DND-41 (cell line): ENCODE data around the gene CDK7.

Experiments used
- ATAC-seq: fragments of 200-7000 bp; cut with Tn5 transposase; 3 replicates; pipeline ENCODE4 v1.9.1; 2021; ENCODE audit warnings: low read depth; ENCODE audit not compliant: insufficient read depth
- DNase-seq: peaks from one replicate; pipeline ENCODE4 v3.0.0-alpha.2; 2020
- H2AFZ ChIP-seq: 2 replicates; pipeline ENCODE4 v1.6.0; 2012; ENCODE audit warnings: low read depth, low read length
- H3K27ac ChIP-seq: 2 replicates; pipeline ENCODE4 v1.5.1; 2012; ENCODE audit warnings: low read length, inconsistent platforms
- H3K27me3 ChIP-seq: fragments of 200-600 bp; sonication (generic); 2 replicates; pipeline ENCODE4 v1.6.0; 2012; ENCODE audit warnings: low read length, mild to moderate bottlenecking, inconsistent platforms; ENCODE audit not compliant: insufficient read depth, poor library complexity
- H3K36me3 ChIP-seq: 2 replicates; pipeline ENCODE4 v1.5.1; 2012; ENCODE audit warnings: low read length, inconsistent platforms; ENCODE audit not compliant: insufficient read depth
- H3K4me1 ChIP-seq: 2 replicates; pipeline ENCODE4 v1.5.1; 2012; ENCODE audit warnings: mild to moderate bottlenecking, low read length; ENCODE audit not compliant: insufficient read depth
- H3K4me2 ChIP-seq: 2 replicates; pipeline ENCODE4 v1.6.0; 2012; ENCODE audit warnings: mild to moderate bottlenecking, moderate library complexity, low read length, inconsistent platforms; ENCODE audit not compliant: insufficient read depth
- H3K4me3 ChIP-seq, 2 experiments: fragments of 200-600 bp in 1 of 2; shearing (Covaris generic) in 1 of 2; 2 replicates each; pipeline ENCODE4 v1.5.1; 2012 to 2016; ENCODE audit warnings: inconsistent platforms in 2 of 2, low read length in 2 of 2, mild to moderate bottlenecking in 2 of 2, low read depth in 1 of 2, moderate library complexity in 1 of 2
- H3K79me2 ChIP-seq: 2 replicates; pipeline ENCODE4 v1.6.0; 2012; ENCODE audit warnings: low read length, inconsistent platforms; ENCODE audit not compliant: insufficient read depth
- H3K9ac ChIP-seq: 2 replicates; pipeline ENCODE4 v1.6.0; 2012; ENCODE audit warnings: low read depth, mild to moderate bottlenecking, inconsistent platforms, low read length, moderate library complexity
- H3K9me3 ChIP-seq: 2 replicates; pipeline ENCODE4 v1.5.1; 2012; ENCODE audit warnings: low read length, moderate library complexity, mild to moderate bottlenecking, inconsistent platforms; ENCODE audit not compliant: insufficient read depth, severe bottlenecking
- H4K20me1 ChIP-seq: 2 replicates; pipeline ENCODE4 v1.6.0; 2012; ENCODE audit warnings: low read length; ENCODE audit not compliant: insufficient read depth
- CTCF ChIP-seq: IDR thresholded peaks from 2 replicates; pipeline ENCODE4 v1.5.1; 2012; ENCODE audit warnings: borderline replicate concordance, low read length, moderate library complexity, mild to moderate bottlenecking; ENCODE audit not compliant: poor library complexity, severe bottlenecking; ENCODE audit errors: extremely low read depth
- EZH2 ChIP-seq: IDR thresholded peaks from 3 replicates; pipeline ENCODE4 v1.6.1; 2012; ENCODE audit warnings: borderline replicate concordance, low read depth, mild to moderate bottlenecking, moderate library complexity, low read length, inconsistent platforms; ENCODE audit not compliant: severe bottlenecking

Gene CDK7

DNA sequence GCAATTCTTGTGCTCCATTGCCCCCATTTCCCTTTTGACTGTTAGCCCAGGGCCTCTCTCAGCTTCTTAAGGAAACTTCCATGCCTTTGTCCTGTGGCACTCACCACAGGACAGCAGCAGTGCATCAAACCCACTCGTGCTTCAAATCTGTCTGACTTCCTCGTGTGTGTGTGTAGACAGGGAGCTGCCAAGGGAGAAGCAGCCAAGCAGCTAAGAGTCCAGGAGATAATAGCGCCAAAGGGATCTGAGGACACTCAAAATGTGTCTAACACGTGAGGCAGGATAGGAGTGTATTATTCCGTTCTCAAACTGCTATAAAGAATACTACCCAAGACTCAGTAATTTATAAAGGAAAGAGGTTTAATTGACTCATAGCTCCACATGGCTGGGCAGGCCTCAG is 44.8 kb downstream of the CDK7 start:
- Histone ChIP-seq H2AFZ (no peak overlapping the region), H3K9ac (no peak overlapping the region), H3K4me3 (no peak overlapping the region), H3K27ac (no peak overlapping the region), H4K20me1 (no peaks in the 10 kb centered on the region), H3K79me2 (no peaks in the 10 kb centered on the region), H3K4me2 (no peak overlapping the region), H3K27me3 (no peaks in the 10 kb centered on the region), H3K4me1 (no peaks in the 10 kb centered on the region), H3K9me3 (no peaks in the 10 kb centered on the region), H3K36me3 (peaks cover 54% of the 10 kb centered on the region)
- TF ChIP-seq CTCF (no peak), EZH2 (no peak)
- no peak for ATAC-seq
- DNase-seq: no peak

- Histone ChIP-seq H3K27ac (no peak overlapping the region), H4K20me1 (no peaks in the 10 kb centered on the region), H3K4me1 (no peaks in the 10 kb centered on the region), H3K36me3 (peaks cover 63% of the 10 kb centered on the region), H3K27me3 (no peaks in the 10 kb centered on the region), H3K9me3 (no peaks in the 10 kb centered on the region), H3K4me2 (no peak overlapping the region), H3K79me2 (no peaks in the 10 kb centered on the region), H2AFZ (no peak overlapping the region), H3K9ac (no peak overlapping the region), H3K4me3 (no peak overlapping the region)
- ATAC-seq (no peak), DNase-seq (no peak)
- TF ChIP-seq CTCF: no peak
- no peak for TF ChIP-seq EZH2
Observed at GRCh38 chr5:69281114-69281513, 46.4 kb downstream of the CDK7 start.

DNA sequence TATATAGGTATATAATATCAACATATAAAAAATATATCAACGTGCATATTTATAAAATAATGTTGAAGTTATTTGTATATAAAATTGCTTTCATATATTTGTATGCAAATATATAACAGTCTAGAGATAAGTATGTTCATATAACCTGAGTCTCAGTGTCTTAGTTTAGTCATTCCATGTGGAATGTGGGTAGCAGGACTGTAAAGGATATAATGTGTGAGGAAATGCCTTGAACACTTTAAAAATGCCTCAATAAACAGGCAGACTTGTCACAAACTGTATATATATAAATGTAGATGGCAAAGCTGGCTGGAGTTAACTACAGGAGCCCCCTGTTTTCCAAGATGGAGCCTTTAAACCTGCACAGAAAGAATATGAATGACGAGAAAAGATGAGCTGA is 49.5 kb downstream of the CDK7 start:
- Histone ChIP-seq H3K4me3 (no peak overlapping the region), H3K4me1 (no peaks in the 10 kb centered on the region), H3K9ac (no peak overlapping the region), H3K27ac (no peak overlapping the region), H3K27me3 (no peaks in the 10 kb centered on the region), H3K79me2 (no peaks in the 10 kb centered on the region), H4K20me1 (no peaks in the 10 kb centered on the region), H2AFZ (no peak overlapping the region), H3K36me3 (peaks cover 46% of the 10 kb centered on the region), H3K4me2 (no peak overlapping the region), H3K9me3 (no peaks in the 10 kb centered on the region)
- DNase-seq (no peak), ATAC-seq (no peak)
- TF ChIP-seq EZH2 (no peak), CTCF (no peak)
